Psoas muscle (tissue), 8 donors: ENCODE data around the gene DPP4. TPM values are rescaled to one million over a fixed set of nuclear protein-coding genes. Genes with fewer than 3 reads are reported as not detected.

ENCODE experiments used
- ATAC-seq, 4 donors: fragments of 200-7000 bp; cut with Tn5 transposase; one replicate each; pipeline ENCODE4 v1.9.1; 2020; ENCODE audit warnings: moderate library complexity in 3 of 4, mild to moderate bottlenecking in 2 of 4
- DNase-seq, 2 donors: peaks; one replicate each; pipeline ENCODE4 v3.0.0-alpha.2; 2020
- H3K27ac ChIP-seq: fragments of 200-600 bp; one replicate; pipeline ENCODE4 v1.8.0; 2022
- H3K27me3 ChIP-seq, 3 donors: fragments of 200-600 bp in 1 of 3; one replicate each; pipeline versions ENCODE4 v1.6.1 to v1.8.0; 2013 to 2022; ENCODE audit warnings: low read length in 2 of 3, mild to moderate bottlenecking in 2 of 3, moderate library complexity in 1 of 3; ENCODE audit not compliant: insufficient read depth in 3 of 3
- H3K36me3 ChIP-seq, 2 donors: fragments of 200-600 bp in 1 of 2; one replicate each; pipeline versions ENCODE4 v1.6.1 to v1.8.0; 2013 to 2022; ENCODE audit warnings: low read depth in 1 of 2, mild to moderate bottlenecking in 1 of 2, moderate library complexity in 1 of 2; ENCODE audit not compliant: insufficient read depth in 1 of 2
- H3K4me1 ChIP-seq: fragments of 200-600 bp; one replicate; pipeline ENCODE4 v1.8.0; 2022
- H3K4me3 ChIP-seq: fragments of 200-600 bp; one replicate; pipeline ENCODE4 v1.8.0; 2022; ENCODE audit warnings: mild to moderate bottlenecking
- H3K9me3 ChIP-seq: fragments of 200-600 bp; one replicate; pipeline ENCODE4 v1.8.0; 2022
- WGBS, 3 donors: extraction: QIAGEN DNeasy Blood & Tissue Kit; methylation state at CpG; one replicate each; pipeline versions ENCODE4 v1.1.6 to v1.1.7; 2013; 5-methylcytosine and 5-hydroxymethylcytosine counted together
- intact Hi-C, 2 donors: fragments of 100-400 bp; cut with DNase I; formaldehyde crosslinking; loops; one replicate each; pipeline versions ENCODE4 v1.11.0 to v1.14.2; 2022
- polyA plus RNA-seq, 3 donors: library from polyadenylated mRNA; stranded (reverse); fragments of 200-250 nt; gene quantifications; one replicate each; pipeline ENCODE4 v1.2.3, GENCODE V29; 2013
- total RNA-seq, 4 donors: library from RNA; stranded (reverse); fragmentation: NEBNext Ultra II Directional in 2 of 4; extraction: Animal tissue kit (Norgen Biotek cat#: 25700) in 2 of 4; gene quantifications; one replicate each; pipeline versions ENCODE4 v1.2.1 to v1.2.4, GENCODE V29; 2021 to 2023
- TF ChIP-seq, protein P1 (sequence below): fragments of 200-600 bp; IDR thresholded peaks from one replicate; pipeline ENCODE4 v1.8.0; 2022; ENCODE audit warnings: antibody characterized with exemption
- donor health status: healthy with polysubstance abuse.
- donor health status: DM: no; HTN: no; CAD: no; lungs with moderate emphysema.
- donor health status: Bipolar disorder and iron deficiency.
- donor health status: healthy.
- donor health status: DM: yes; HTN: yes; CAD: no.
- donor health status: DM: no; HTN: no; CAD: no.
- donor health status: DM: no; HTN: no; CAD: no.
- donor health status: DM: yes; HTN: yes; CAD: no.

Gene DPP4
- total and polyA plus RNA-seq, 7 donors, result 0.25 to 3.1 (median 0.80) TPM

DNA sequence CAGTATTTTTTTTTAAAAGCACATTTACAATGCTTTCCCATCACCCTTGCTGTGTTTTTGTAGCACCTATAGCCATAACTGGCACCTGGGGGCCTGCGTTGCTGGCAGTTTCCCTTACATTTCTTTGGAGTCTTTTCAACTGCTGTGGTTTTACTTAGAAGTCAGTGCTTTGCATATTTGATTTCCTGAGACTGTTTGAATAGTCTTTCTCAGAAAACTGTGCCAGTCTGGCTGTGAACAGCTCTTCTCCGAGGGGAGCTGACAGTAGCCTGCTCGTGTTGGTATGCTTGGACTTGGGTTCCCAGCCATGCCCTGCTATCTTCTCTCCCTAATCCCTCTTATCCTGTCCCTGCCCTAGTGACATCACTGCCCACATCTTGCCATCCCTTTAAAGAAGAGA is 81.5 kb downstream of the DPP4 start:
- no peak overlapping the region for H3K27ac ChIP-seq
- H3K9me3 ChIP-seq, result no peaks in the 10 kb centered on the region
- no peak for ATAC-seq
- TF ChIP-seq, protein P1, sequence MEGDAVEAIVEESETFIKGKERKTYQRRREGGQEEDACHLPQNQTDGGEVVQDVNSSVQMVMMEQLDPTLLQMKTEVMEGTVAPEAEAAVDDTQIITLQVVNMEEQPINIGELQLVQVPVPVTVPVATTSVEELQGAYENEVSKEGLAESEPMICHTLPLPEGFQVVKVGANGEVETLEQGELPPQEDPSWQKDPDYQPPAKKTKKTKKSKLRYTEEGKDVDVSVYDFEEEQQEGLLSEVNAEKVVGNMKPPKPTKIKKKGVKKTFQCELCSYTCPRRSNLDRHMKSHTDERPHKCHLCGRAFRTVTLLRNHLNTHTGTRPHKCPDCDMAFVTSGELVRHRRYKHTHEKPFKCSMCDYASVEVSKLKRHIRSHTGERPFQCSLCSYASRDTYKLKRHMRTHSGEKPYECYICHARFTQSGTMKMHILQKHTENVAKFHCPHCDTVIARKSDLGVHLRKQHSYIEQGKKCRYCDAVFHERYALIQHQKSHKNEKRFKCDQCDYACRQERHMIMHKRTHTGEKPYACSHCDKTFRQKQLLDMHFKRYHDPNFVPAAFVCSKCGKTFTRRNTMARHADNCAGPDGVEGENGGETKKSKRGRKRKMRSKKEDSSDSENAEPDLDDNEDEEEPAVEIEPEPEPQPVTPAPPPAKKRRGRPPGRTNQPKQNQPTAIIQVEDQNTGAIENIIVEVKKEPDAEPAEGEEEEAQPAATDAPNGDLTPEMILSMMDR, result no peak
- H3K27me3 ChIP-seq, result peaks cover 0 to 4% (median 0%) of the 10 kb centered on the region in 3 donors
- no peaks in the 10 kb centered on the region for H3K36me3 ChIP-seq
- H3K4me3 ChIP-seq, result no peak overlapping the region
- WGBS, 3 donors, result 29 to 31% (median 29%) methylated on average over 3 of the region's 3 CpGs
- intact Hi-C loops, result no loop called here
- no peaks in the 10 kb centered on the region for H3K4me1 ChIP-seq
- DNase-seq, result no peak

DNA sequence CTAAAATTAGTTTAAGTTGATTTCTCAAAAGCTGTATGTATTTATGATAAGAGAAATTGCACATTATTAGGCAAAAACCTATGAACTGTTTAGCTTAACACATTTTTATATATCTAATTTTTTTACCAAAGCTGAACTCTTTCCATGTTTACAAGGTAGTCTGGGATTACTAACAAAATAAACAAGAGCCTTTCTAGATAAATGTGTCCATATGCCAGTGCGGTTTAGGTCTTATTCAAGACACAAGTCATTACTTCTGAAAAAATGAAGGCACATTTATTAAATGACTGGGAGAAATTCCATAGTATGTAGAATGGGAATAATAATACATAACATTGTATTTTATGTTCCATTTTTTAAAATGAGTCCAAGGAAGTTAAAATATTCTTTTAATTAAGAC is 82.0 kb downstream of the DPP4 start:
- Histone ChIP-seq H3K4me3 (no peak overlapping the region), H3K27ac (no peak overlapping the region), H3K4me1 (no peaks in the 10 kb centered on the region), H3K36me3 (no peaks in the 10 kb centered on the region), H3K27me3 (peaks cover 0 to 4% (median 0%) of the 10 kb centered on the region in 3 donors), H3K9me3 (no peaks in the 10 kb centered on the region)
- no peak for DNase-seq
- TF ChIP-seq, protein P1, result no peak
- no peak for ATAC-seq
- whole genome bisulfite sequencing, 3 donors, result 96 to 98% (median 96%) methylated on average over 1 of the region's 1 CpG
- intact Hi-C loops, result no loop called here

DNA sequence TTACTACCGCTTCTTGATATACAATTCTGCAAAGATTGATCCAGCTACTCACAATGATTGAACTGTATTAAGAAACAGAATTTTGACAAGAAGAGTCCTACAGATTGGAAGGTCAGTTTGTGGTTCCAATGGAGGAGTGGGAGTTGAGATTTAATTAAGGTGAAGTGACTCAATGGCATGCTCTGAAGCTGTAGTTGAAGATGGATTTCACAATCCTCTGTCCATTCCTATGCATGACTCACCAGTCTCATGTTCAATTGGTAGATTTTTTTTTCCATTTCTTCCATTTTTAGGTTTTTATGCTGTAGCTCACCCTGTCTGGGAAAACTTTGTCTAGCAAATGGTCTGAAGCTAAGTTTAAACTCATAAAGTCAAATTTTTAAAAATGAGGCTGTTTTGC is 83.3 kb downstream of the DPP4 start:
- Histone ChIP-seq H3K36me3 (no peaks in the 10 kb centered on the region), H3K4me3 (no peak overlapping the region), H3K9me3 (no peaks in the 10 kb centered on the region), H3K27me3 (peaks cover 0 to 4% (median 0%) of the 10 kb centered on the region in 3 donors), H3K4me1 (no peaks in the 10 kb centered on the region), H3K27ac (no peak overlapping the region)
- TF ChIP-seq, protein P1, result no peak
- intact Hi-C loops, result no loop called here
- 94 to 100% (median 95%) methylated on average over 1 of the region's 1 CpG for WGBS, 3 donors
- DNase-seq (no peak), ATAC-seq (no peak)

DNA sequence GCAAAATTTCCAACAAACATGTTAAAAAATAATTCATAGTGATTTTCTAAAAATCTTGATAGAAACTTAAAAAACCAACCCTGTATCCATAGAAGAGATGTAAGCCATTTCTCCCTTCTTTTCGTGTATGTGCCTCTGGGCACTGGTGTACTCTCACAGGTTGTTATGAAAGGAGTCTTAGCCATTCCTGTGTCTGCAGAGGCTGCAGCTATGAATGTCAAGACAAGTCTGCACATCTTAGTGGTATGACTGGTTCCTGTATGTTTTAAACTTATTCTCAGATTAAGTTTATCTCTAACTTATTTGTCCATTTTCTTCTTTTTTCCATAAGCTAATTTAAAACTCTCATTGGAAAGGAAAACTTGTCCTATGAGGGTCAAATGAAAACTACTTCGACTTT is 84.0 kb downstream of the DPP4 start:
- H3K27me3 ChIP-seq, result peaks cover 0 to 4% (median 0%) of the 10 kb centered on the region in 3 donors
- no peaks in the 10 kb centered on the region for H3K9me3 ChIP-seq
- intact Hi-C loops, result no loop called here
- WGBS, 3 donors, result 80 to 83% (median 81%) methylated on average over 2 of the region's 2 CpGs
- no peak for ATAC-seq
- H3K36me3 ChIP-seq, result no peaks in the 10 kb centered on the region
- TF ChIP-seq, protein P1, result no peak
- no peaks in the 10 kb centered on the region for H3K4me1 ChIP-seq
- no peak overlapping the region for H3K27ac ChIP-seq
- no peak overlapping the region for H3K4me3 ChIP-seq
- no peak for DNase-seq

DNA sequence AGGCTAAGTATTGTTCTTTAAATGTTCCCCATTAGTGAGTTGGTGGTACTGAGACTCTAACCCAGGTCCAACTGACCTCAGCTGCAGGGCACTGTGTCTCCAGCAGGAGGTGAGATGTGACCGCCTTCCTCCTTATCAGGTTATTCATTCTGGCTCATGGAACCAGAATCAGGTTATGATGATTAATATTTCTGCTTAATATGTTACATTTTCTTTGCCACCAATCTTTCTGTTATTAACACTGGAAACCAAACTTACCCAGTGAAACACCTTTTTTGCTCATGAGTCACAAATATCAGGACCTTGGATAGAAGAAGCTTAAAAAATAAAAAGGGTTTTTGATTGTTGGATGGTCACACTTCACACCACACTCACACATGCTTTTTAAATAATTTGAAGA is 85.4 kb downstream of the DPP4 start:
- Histone ChIP-seq H3K4me3 (no peak overlapping the region), H3K36me3 (no peaks in the 10 kb centered on the region), H3K4me1 (no peaks in the 10 kb centered on the region), H3K27ac (no peak overlapping the region), H3K27me3 (peaks cover 0 to 4% (median 0%) of the 10 kb centered on the region in 3 donors), H3K9me3 (no peaks in the 10 kb centered on the region)
- WGBS, 3 donors, result 89 to 100% (median 95%) methylated on average over 1 of the region's 1 CpG
- intact Hi-C loops, result no loop called here
- ATAC-seq, result no peak
- DNase-seq, result no peak
- TF ChIP-seq, protein P1, result no peak
